ENCODE data around the gene UBE2D4.

UBE2D4 gene

DNA sequence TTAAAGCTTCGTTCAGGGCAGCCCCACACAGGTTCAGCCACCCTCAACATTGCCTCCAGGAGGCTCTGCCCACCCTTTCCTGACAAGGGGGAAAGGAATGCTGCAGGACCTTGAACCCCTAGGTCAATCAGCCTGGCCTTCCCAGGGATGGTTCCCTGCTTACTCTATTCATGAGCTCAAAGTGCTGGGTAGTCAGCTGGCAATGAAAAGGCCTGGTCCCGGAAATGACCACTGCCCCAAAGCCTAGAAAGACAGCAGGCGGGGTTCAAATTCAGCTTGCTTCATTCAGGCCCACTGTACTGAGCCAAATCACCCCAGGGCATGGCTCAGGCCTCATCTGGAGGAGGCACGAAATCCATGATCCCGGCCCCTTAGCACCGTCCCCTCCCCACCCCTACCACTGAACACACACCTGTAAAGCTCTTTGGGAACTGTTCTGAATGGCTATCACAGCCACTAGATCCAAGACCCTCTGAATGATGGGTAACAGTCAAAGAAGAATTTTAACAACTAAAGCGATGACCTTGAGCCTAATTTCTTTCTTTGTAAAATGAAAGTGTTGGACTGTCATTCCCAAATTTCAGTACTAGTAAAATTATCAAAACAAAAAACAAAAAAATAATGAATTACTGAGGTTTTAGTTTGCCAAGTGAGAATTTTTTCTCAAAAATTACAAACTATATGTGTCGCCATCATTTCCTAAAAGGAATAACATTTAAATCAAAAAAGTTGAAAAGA, 20.9 kb upstream of the UBE2D4 start:
- Histone ChIP-seq H3K4me2 (ENCODE audit: low read length, poor library complexity, severe bottlenecking) (peak overlapping the region; percentile 83), H4K91ac (ENCODE audit: low read length) (no peak overlapping the region), H2AFZ (ENCODE audit: low read depth, low read length) (no peak overlapping the region), H3K18ac (ENCODE audit: low read depth in 1 of 2, low read length in 2 of 2) (peak overlapping the region in 1 of 2 experiments; percentile 49), H2BK5ac (ENCODE audit: low read depth, low read length, poor library complexity, severe bottlenecking) (no peak overlapping the region), H3K79me1 (replicated peaks; ENCODE audit: low read length, poor library complexity, severe bottlenecking) (peaks cover 25% of the 10 kb centered on the region), H3K14ac (ENCODE audit: low read length in 2 of 2) (peak overlapping the region in 1 of 2 experiments; percentile 55), H3K36me3 (ENCODE audit: control insufficient read depth in 1 of 2, insufficient read depth in 2 of 2, low read depth in 1 of 2, low read length in 2 of 2) (peaks cover 9 to 10% of the 10 kb centered on the region in 2 experiments), H3K27me3 (ENCODE audit: control insufficient read depth in 1 of 2, insufficient read depth in 1 of 2, low read length in 2 of 2) (no peaks in the 10 kb centered on the region), H2BK15ac (ENCODE audit: low read depth, poor library complexity, severe bottlenecking) (no peak overlapping the region), H3K27ac (ENCODE audit: low read length, poor library complexity, severe bottlenecking) (peak overlapping the region; percentile 74), H3K9me3 (ENCODE audit: control insufficient read depth, low read length) (no peaks in the 10 kb centered on the region), H2BK12ac (ENCODE audit: low read length in 2 of 2) (no peak overlapping the region), H3K4ac (ENCODE audit: low read depth in 1 of 2, low read length in 2 of 2) (peak overlapping the region in 1 of 2 experiments; percentile 71), H2BK120ac (ENCODE audit: low read depth, low read length) (no peak overlapping the region), H3K4me1 (ENCODE audit: control insufficient read depth, insufficient read depth, low read depth, low read length) (peaks cover 12% of the 10 kb centered on the region), H3K9ac (ENCODE audit: low read length) (peak overlapping the region; percentile 94), H3K23ac (ENCODE audit: low read length in 2 of 2) (no peak overlapping the region), H4K8ac (ENCODE audit: low read length) (no peak overlapping the region), H3K4me3 (ENCODE audit: insufficient read depth in 1 of 2, low read depth in 1 of 2, low read length in 2 of 2) (peak overlapping the region; percentile 83 to 89), H2AK5ac (ENCODE audit: low read length, severe bottlenecking) (no peak overlapping the region)
- 56% methylated on average over 6 of the region's 8 CpGs for WGBS
- peak; percentile 20 for DNase-seq

- Histone ChIP-seq H2BK15ac (ENCODE audit: low read depth, poor library complexity, severe bottlenecking) (no peak overlapping the region), H2AFZ (ENCODE audit: low read depth, low read length) (peak overlapping the region; percentile 76), H4K8ac (ENCODE audit: low read length) (peak overlapping the region; percentile 82), H4K91ac (ENCODE audit: low read length) (no peak overlapping the region), H3K4me3 (ENCODE audit: insufficient read depth in 1 of 2, low read depth in 1 of 2, low read length in 2 of 2) (peak overlapping the region; percentile 83 to 89), H3K18ac (ENCODE audit: low read depth in 1 of 2, low read length in 2 of 2) (peak overlapping the region in 1 of 2 experiments; percentile 78), H3K36me3 (ENCODE audit: control insufficient read depth in 1 of 2, insufficient read depth in 2 of 2, low read depth in 1 of 2, low read length in 2 of 2) (peaks cover 9% of the 10 kb centered on the region in 2 experiments), H2BK12ac (ENCODE audit: low read length in 2 of 2) (no peak overlapping the region), H3K9ac (ENCODE audit: low read length) (peak overlapping the region; percentile 94), H3K14ac (ENCODE audit: low read length in 2 of 2) (peak overlapping the region in 1 of 2 experiments; percentile 75), H3K27me3 (ENCODE audit: control insufficient read depth in 1 of 2, insufficient read depth in 1 of 2, low read length in 2 of 2) (no peaks in the 10 kb centered on the region), H2BK5ac (ENCODE audit: low read depth, low read length, poor library complexity, severe bottlenecking) (peak overlapping the region; percentile 4), H2BK120ac (ENCODE audit: low read depth, low read length) (peak overlapping the region; percentile 94), H3K4ac (ENCODE audit: low read depth in 1 of 2, low read length in 2 of 2) (peak overlapping the region in 1 of 2 experiments; percentile 96), H3K9me3 (ENCODE audit: control insufficient read depth, low read length) (no peaks in the 10 kb centered on the region), H3K23ac (ENCODE audit: low read length in 2 of 2) (no peak overlapping the region), H2AK5ac (ENCODE audit: low read length, severe bottlenecking) (no peak overlapping the region), H3K4me2 (ENCODE audit: low read length, poor library complexity, severe bottlenecking) (peak overlapping the region; percentile 83), H3K79me1 (replicated peaks; ENCODE audit: low read length, poor library complexity, severe bottlenecking) (peaks cover 25% of the 10 kb centered on the region), H3K27ac (ENCODE audit: low read length, poor library complexity, severe bottlenecking) (peak overlapping the region; percentile 74), H3K4me1 (ENCODE audit: control insufficient read depth, insufficient read depth, low read depth, low read length) (peaks cover 12% of the 10 kb centered on the region)
- under 1% methylated on average over 15 of the region's 43 CpGs for WGBS
- peak; percentile 60 for DNase-seq
These were observed 20.3 kb upstream of the UBE2D4 start for GRCh38 chr7:43905956-43906330.

GRCh38 chr7:43906331-43907010, 19.8 kb upstream of the UBE2D4 start, which contains the start of gene URGCP:
Gene URGCP (minus strand): TSS chr7:43906596. CDS start chr7:43906575, 21 bp downstream.
- DNase-seq: peak; percentile 38
- peak within 1 kb of the TSS; percentile 83 for H4K91ac ChIP-seq (ENCODE audit: low read length)
- peaks cover 6 to 7% of the 10 kb centered on the region in 2 experiments for H3K36me3 ChIP-seq (ENCODE audit: control insufficient read depth in 1 of 2, insufficient read depth in 2 of 2, low read depth in 1 of 2, low read length in 2 of 2)
- H2BK5ac ChIP-seq (ENCODE audit: low read depth, low read length, poor library complexity, severe bottlenecking): peak within 1 kb of the TSS; percentile 57
- H3K27me3 ChIP-seq (ENCODE audit: control insufficient read depth in 1 of 2, insufficient read depth in 1 of 2, low read length in 2 of 2): no peaks in the 10 kb centered on the region
- H3K9me3 ChIP-seq (ENCODE audit: control insufficient read depth, low read length): no peaks in the 10 kb centered on the region
- no peak within 1 kb of the TSS for H3K23ac ChIP-seq (ENCODE audit: low read length in 2 of 2)
- peak within 1 kb of the TSS; percentile 90 for H3K4me2 ChIP-seq (ENCODE audit: low read length, poor library complexity, severe bottlenecking)
- peaks cover 9% of the 10 kb centered on the region for H3K4me1 ChIP-seq (ENCODE audit: control insufficient read depth, insufficient read depth, low read depth, low read length)
- H3K18ac ChIP-seq (ENCODE audit: low read depth in 1 of 2, low read length in 2 of 2): peak within 1 kb of the TSS; percentile 75 to 78
- H3K9ac ChIP-seq (ENCODE audit: low read length): peak within 1 kb of the TSS; percentile 94
- peak within 1 kb of the TSS; percentile 74 for H3K27ac ChIP-seq (ENCODE audit: low read length, poor library complexity, severe bottlenecking)
- H2BK120ac ChIP-seq (ENCODE audit: low read depth, low read length): peak within 1 kb of the TSS; percentile 94
- peaks cover 20% of the 10 kb centered on the region for H3K79me1 ChIP-seq (replicated peaks; ENCODE audit: low read length, poor library complexity, severe bottlenecking)
- WGBS: 3% methylated on average over 7 of the region's 73 CpGs
- H2BK15ac ChIP-seq (ENCODE audit: low read depth, poor library complexity, severe bottlenecking): peak within 1 kb of the TSS; percentile 94
- peak within 1 kb of the TSS in 1 of 2 experiments; percentile 42 for H2BK12ac ChIP-seq (ENCODE audit: low read length in 2 of 2)
- peak within 1 kb of the TSS; percentile 88 for H4K8ac ChIP-seq (ENCODE audit: low read length)
- H2AK5ac ChIP-seq (ENCODE audit: low read length, severe bottlenecking): no peak within 1 kb of the TSS
- peak within 1 kb of the TSS in 1 of 2 experiments; percentile 94 for H3K14ac ChIP-seq (ENCODE audit: low read length in 2 of 2)
- peak within 1 kb of the TSS in 1 of 2 experiments; percentile 96 for H3K4ac ChIP-seq (ENCODE audit: low read depth in 1 of 2, low read length in 2 of 2)
- H2AFZ ChIP-seq (ENCODE audit: low read depth, low read length): peak within 1 kb of the TSS; percentile 97
- peak within 1 kb of the TSS; percentile 83 to 89 for H3K4me3 ChIP-seq (ENCODE audit: insufficient read depth in 1 of 2, low read depth in 1 of 2, low read length in 2 of 2)

DNA sequence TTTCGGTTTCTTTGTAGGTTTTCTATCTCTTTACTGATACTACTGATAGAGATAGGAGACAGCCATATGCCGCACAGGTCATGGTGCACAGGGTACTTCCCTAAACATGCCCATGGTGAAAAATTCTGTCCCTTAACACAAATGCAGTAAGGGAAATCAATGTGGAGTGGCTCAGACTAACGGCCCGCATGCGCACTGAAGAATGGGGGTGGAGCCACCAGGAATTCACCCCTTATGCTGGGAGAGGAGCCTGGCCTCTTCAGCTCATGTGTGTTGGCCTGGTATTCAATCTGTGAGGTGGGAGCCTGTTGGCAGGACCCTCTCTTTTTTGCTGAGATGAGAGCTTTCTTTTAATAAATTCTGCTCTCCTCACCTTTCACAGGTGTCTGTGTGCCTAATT, 11.4 kb upstream of the UBE2D4 start:
- H2AK5ac ChIP-seq (ENCODE audit: low read length, severe bottlenecking): no peak overlapping the region
- H3K9me3 ChIP-seq (ENCODE audit: control insufficient read depth, low read length): no peaks in the 10 kb centered on the region
- H3K79me1 ChIP-seq (replicated peaks; ENCODE audit: low read length, poor library complexity, severe bottlenecking): peaks cover 2% of the 10 kb centered on the region
- no peak overlapping the region for H3K23ac ChIP-seq (ENCODE audit: low read length in 2 of 2)
- H3K14ac ChIP-seq (ENCODE audit: low read length in 2 of 2): no peak overlapping the region
- no peak overlapping the region for H3K4me3 ChIP-seq (ENCODE audit: insufficient read depth in 1 of 2, low read depth in 1 of 2, low read length in 2 of 2)
- H3K4me1 ChIP-seq (ENCODE audit: control insufficient read depth, insufficient read depth, low read depth, low read length): no peaks in the 10 kb centered on the region
- H3K36me3 ChIP-seq (ENCODE audit: control insufficient read depth in 1 of 2, insufficient read depth in 2 of 2, low read depth in 1 of 2, low read length in 2 of 2): peaks cover 0 to 7% of the 10 kb centered on the region in 2 experiments
- 46% methylated on average over 4 of the region's 5 CpGs for WGBS
- H4K91ac ChIP-seq (ENCODE audit: low read length): no peak overlapping the region
- no peak overlapping the region for H2BK15ac ChIP-seq (ENCODE audit: low read depth, poor library complexity, severe bottlenecking)
- H2BK120ac ChIP-seq (ENCODE audit: low read depth, low read length): no peak overlapping the region
- H3K4ac ChIP-seq (ENCODE audit: low read depth in 1 of 2, low read length in 2 of 2): no peak overlapping the region
- H3K18ac ChIP-seq (ENCODE audit: low read depth in 1 of 2, low read length in 2 of 2): no peak overlapping the region
- H3K27me3 ChIP-seq (ENCODE audit: control insufficient read depth in 1 of 2, insufficient read depth in 1 of 2, low read length in 2 of 2): no peaks in the 10 kb centered on the region
- no peak overlapping the region for H2BK12ac ChIP-seq (ENCODE audit: low read length in 2 of 2)
- H3K27ac ChIP-seq (ENCODE audit: low read length, poor library complexity, severe bottlenecking): no peak overlapping the region
- no peak overlapping the region for H3K4me2 ChIP-seq (ENCODE audit: low read length, poor library complexity, severe bottlenecking)
- DNase-seq: peak; percentile 18
- no peak overlapping the region for H2BK5ac ChIP-seq (ENCODE audit: low read depth, low read length, poor library complexity, severe bottlenecking)
- H4K8ac ChIP-seq (ENCODE audit: low read length): no peak overlapping the region
- H3K9ac ChIP-seq (ENCODE audit: low read length): no peak overlapping the region
- H2AFZ ChIP-seq (ENCODE audit: low read depth, low read length): no peak overlapping the region

All from mesenchymal stem cell (in vitro differentiated cells and primary cell).